HepG2 (cell line): ENCODE data around the gene IWS1. TPM values are rescaled to one million over a fixed set of nuclear protein-coding genes. Genes with fewer than 3 reads are reported as not detected.
A peak's percentile ranks its signal among the peaks of the same experiment; 100 is the strongest.

ENCODE experiments used
- ATAC-seq: fragments of 200-7000 bp; cut with Tn5 transposase; 3 replicates; pipeline ENCODE4 v1.9.1; 2020; ENCODE audit warnings: mild to moderate bottlenecking, moderate library complexity
- BruUV-seq: library from RNA; stranded (reverse); fragments of 400-500 nt; replicated peaks from 2 replicates; lab custom pipeline; 2021; lab: Mats Ljungman, UMichigan
- CTCF ChIA-PET: fragments of 300-600 bp; formaldehyde crosslinking; extraction: SDS; loops from one replicate; lab custom pipeline; 2021; ENCODE audit warnings: low total read pairs, inconsistent platforms, low intra/inter-chr PET ratio; lab: Yijun Ruan, JAX
- POLR2A ChIA-PET: fragments of 350-600 bp; sonication (Branson Sonifier 250); formaldehyde crosslinking; loops from one replicate; lab custom pipeline; 2020; ENCODE audit warnings: antibody characterized with exemption, inconsistent platforms; lab: Yijun Ruan, JAX
- DNase-seq: peaks from one replicate; pipeline ENCODE4 v3.0.0-alpha.2; 2015; ENCODE audit warnings: low spot score
- FAIRE-seq: peaks from 3 replicates; lab custom pipeline; 2011; peaks lifted over from hg19 to GRCh38; lab: Jason Lieb, UNC
- H2AFZ ChIP-seq: one replicate; pipeline ENCODE4 v1.6.1; 2011; ENCODE audit warnings: low read length, inconsistent platforms
- H3K27ac ChIP-seq: fragments of 300-600 bp; 3 replicates; pipeline ENCODE4 v1.8.0; 2011; ENCODE audit warnings: mixed run types, mild to moderate bottlenecking, mixed read lengths, low read length, inconsistent platforms; ENCODE audit not compliant: insufficient read depth; ENCODE audit errors: extremely low read length
- H3K27me3 ChIP-seq, 2 experiments: fragments of 200-600 bp in 1 of 2; 2 replicates in 1 of 2; 3 replicates in 1 of 2; pipeline versions ENCODE4 v1.6.0 to v1.8.0; 2011; ENCODE audit warnings: low read length in 2 of 2, mild to moderate bottlenecking in 2 of 2, moderate library complexity in 2 of 2, inconsistent platforms in 1 of 2; ENCODE audit not compliant: insufficient read depth in 2 of 2, control insufficient read depth in 1 of 2
- H3K36me3 ChIP-seq, 2 experiments: fragments of 200-600 bp in 1 of 2; replicated peaks in 1 of 2; 2 replicates in 1 of 2; 3 replicates in 1 of 2; pipeline versions ENCODE4 v1.5.1 to v1.8.0; 2011; ENCODE audit warnings: low read length in 2 of 2, inconsistent platforms in 1 of 2; ENCODE audit not compliant: insufficient read depth in 2 of 2, control insufficient read depth in 1 of 2
- H3K4me1 ChIP-seq: 2 replicates; pipeline ENCODE4 v1.5.1; 2012; ENCODE audit warnings: low read length, inconsistent platforms; ENCODE audit not compliant: insufficient read depth
- H3K4me2 ChIP-seq: 2 replicates; pipeline ENCODE4 v1.6.0; 2011; ENCODE audit warnings: low read depth, low read length, inconsistent platforms
- H3K4me3 ChIP-seq, 3 experiments: fragments of 200-600 bp in 1 of 3; sonication (generic), shearing (Covaris generic) in 1 of 3; replicated peaks in 1 of 3; 2 replicates each; pipeline ENCODE4 v1.5.1; 2011 to 2016; ENCODE audit warnings: low read length in 3 of 3, inconsistent platforms in 2 of 3, low read depth in 2 of 3, mild to moderate bottlenecking in 2 of 3, control low read depth in 1 of 3, mixed read lengths in 1 of 3; ENCODE audit not compliant: insufficient read depth in 1 of 3
- H3K79me2 ChIP-seq: one replicate; pipeline ENCODE4 v1.6.1; 2011; ENCODE audit warnings: low read length, inconsistent platforms; ENCODE audit not compliant: insufficient read depth
- H3K9ac ChIP-seq: 2 replicates; pipeline ENCODE4 v1.6.0; 2011; ENCODE audit warnings: mild to moderate bottlenecking, low read depth, low read length, inconsistent platforms; ENCODE audit not compliant: insufficient read depth
- H3K9me3 ChIP-seq: 2 replicates; pipeline ENCODE4 v1.5.1; 2012; ENCODE audit warnings: mild to moderate bottlenecking, low read length
- H4K20me1 ChIP-seq: 2 replicates; pipeline ENCODE4 v1.6.0; 2011; ENCODE audit warnings: inconsistent platforms, mild to moderate bottlenecking, low read length, moderate library complexity; ENCODE audit not compliant: insufficient read depth
- AKAP8 ChIP-seq: sonication (generic); formaldehyde crosslinking; IDR thresholded peaks from 2 replicates; pipeline ENCODE4 v1.5.1; 2020; ENCODE audit warnings: mild to moderate bottlenecking, missing genetic modification reagents
- CBFB ChIP-seq: sonication (generic); formaldehyde crosslinking; IDR thresholded peaks from 2 replicates; pipeline ENCODE4 v1.4.0; 2020; ENCODE audit warnings: missing genetic modification reagents
- DNMT3B ChIP-seq: conservative IDR thresholded peaks from 2 replicates; pipeline ENCODE4 v1.6.1; 2016; ENCODE audit warnings: missing biosample characterization, control low read depth
- IRF9 ChIP-seq: sonication (generic); formaldehyde crosslinking; IDR thresholded peaks from 2 replicates; pipeline ENCODE4 v1.8.0; 2022; ENCODE audit warnings: missing genetic modification reagents, mild to moderate bottlenecking, borderline replicate concordance
- KDM1A ChIP-seq: IDR thresholded peaks from 2 replicates; pipeline ENCODE4 v1.6.1; 2016; ENCODE audit warnings: missing compliant biosample characterization
- NCOA2 ChIP-seq: sonication (generic); formaldehyde crosslinking; IDR thresholded peaks from 2 replicates; pipeline ENCODE4 v1.8.0; 2022; ENCODE audit warnings: inconsistent platforms
- PPARG ChIP-seq: conservative IDR thresholded peaks from 2 replicates; pipeline ENCODE4 v1.6.1; 2016; ENCODE audit warnings: missing biosample characterization, missing genetic modification reagents
- REL ChIP-seq: sonication (generic); formaldehyde crosslinking; conservative IDR thresholded peaks from 2 replicates; pipeline ENCODE4 v1.8.0; 2022; ENCODE audit warnings: mild to moderate bottlenecking, missing genetic modification reagents, moderate library complexity
- SMARCC2 ChIP-seq: fragments of 450-650 bp; IDR thresholded peaks from 2 replicates; pipeline ENCODE4 v1.6.1; 2017; ENCODE audit warnings: antibody characterized with exemption, mild to moderate bottlenecking
- SOX6 ChIP-seq, 2 experiments: fragments of 450-650 bp in 1 of 2; sonication (generic) in 1 of 2; formaldehyde crosslinking in 1 of 2; IDR thresholded peaks; 2 replicates each; pipeline versions ENCODE4 v1.4.0 to v1.6.1; 2017 to 2020; ENCODE audit warnings: antibody characterized with exemption in 1 of 2, mild to moderate bottlenecking in 1 of 2, missing genetic modification reagents in 1 of 2
- TARDBP ChIP-seq: sonication (generic); formaldehyde crosslinking; IDR thresholded peaks from 2 replicates; pipeline ENCODE4 v1.8.0; 2022; ENCODE audit warnings: mild to moderate bottlenecking, missing genetic modification reagents
- ZC3H13 ChIP-seq: sonication (generic); formaldehyde crosslinking; IDR thresholded peaks from 2 replicates; pipeline ENCODE4 v1.8.1; 2023; ENCODE audit warnings: mild to moderate bottlenecking, missing genetic modification reagents, moderate library complexity
- ZIK1 ChIP-seq: sonication (generic); formaldehyde crosslinking; IDR thresholded peaks from 2 replicates; pipeline ENCODE4 v1.5.0; 2020; ENCODE audit warnings: mild to moderate bottlenecking, low read depth, missing genetic modification reagents, borderline replicate concordance
- ZNF317 ChIP-seq: sonication (generic); formaldehyde crosslinking; IDR thresholded peaks from 2 replicates; pipeline ENCODE4 v1.5.0; 2020; ENCODE audit warnings: mild to moderate bottlenecking, missing genetic modification reagents
- ZNF331 ChIP-seq: sonication (generic); formaldehyde crosslinking; IDR thresholded peaks from 2 replicates; pipeline ENCODE4 v1.4.0; 2020; ENCODE audit warnings: missing genetic modification reagents
- ZNF33A ChIP-seq: sonication (generic); formaldehyde crosslinking; IDR thresholded peaks from 2 replicates; pipeline ENCODE4 v1.5.1; 2020; ENCODE audit warnings: missing genetic modification reagents, mild to moderate bottlenecking, moderate library complexity, borderline replicate concordance
- ZNF562 ChIP-seq: sonication (generic); formaldehyde crosslinking; IDR thresholded peaks from 2 replicates; pipeline ENCODE4 v1.8.0; 2022; ENCODE audit warnings: missing genetic modification reagents, borderline replicate concordance
- ZNF580 ChIP-seq: IDR thresholded peaks from 2 replicates; pipeline ENCODE4 v1.6.1; 2016; ENCODE audit warnings: low read depth, borderline replicate concordance
- WGBS: methylation state at CpG from one replicate; pipeline ENCODE4 v1.1.6; 2017; ENCODE audit warnings: low lambda C conversion rate; 5-methylcytosine and 5-hydroxymethylcytosine counted together
- in situ Hi-C: cut with HindIII; loops from 2 replicates; pipeline ENCODE4 v1.10.0; 2017; ENCODE audit warnings: low pct_unique_long_range_greater_than_20kb; ENCODE audit not compliant: extremely low pct_ligation_motif_present
- intact Hi-C: fragments of 100-400 bp; cut with micrococcal nuclease; formaldehyde crosslinking; loops from one replicate; pipeline ENCODE4 v1.10.0; 2022; ENCODE audit not compliant: unreplicated experiment
- polyA plus RNA-seq, 8 experiments: library from polyadenylated mRNA; depleted of rRNA in 3 of 8; stranded (reverse) in 7 of 8; unstranded in 1 of 8; fragments of >200 nt; fragmentation: Illumina TruSeq in 4 of 8; extraction: Trizol in 4 of 8; gene quantifications; 2 replicates each; pipeline versions ENCODE4 v1.2.1 to v1.2.3, GENCODE V29; 2011 to 2016; ENCODE audit warnings: low read depth in 4 of 8, missing spikeins in 1 of 8, mixed read lengths in 1 of 8; ENCODE audit not compliant: insufficient read depth in 1 of 8
- total RNA-seq, 5 experiments: library from RNA; depleted of rRNA; stranded (reverse); fragments of >200 nt; fragmentation: Illumina TruSeq; extraction: Trizol; gene quantifications; 2 replicates each; pipeline ENCODE4 v1.2.3, GENCODE V29; 2016; ENCODE audit warnings: low read depth in 1 of 5
- TF ChIP-seq, protein P1 (sequence below): sonication (generic); formaldehyde crosslinking; IDR thresholded peaks from 2 replicates; pipeline ENCODE4 v1.8.1; 2023; ENCODE audit warnings: mild to moderate bottlenecking, missing genetic modification reagents
- TF ChIP-seq, protein P2 (sequence below): conservative IDR thresholded peaks from 2 replicates; pipeline ENCODE4 v1.6.1; 2018; ENCODE audit warnings: missing genetic modification reagents
- TF ChIP-seq, protein P3 (sequence below): sonication (generic); formaldehyde crosslinking; IDR thresholded peaks from 2 replicates; pipeline ENCODE4 v1.8.1; 2022; ENCODE audit warnings: mild to moderate bottlenecking, missing genetic modification reagents

Gene IWS1
- total and polyA plus RNA-seq, 2 of the 13 experiments (the other 11 are each of a cell fraction or from before 2014, with no cell fraction given): 28.9 to 62.3 TPM

GRCh38 chr2:127525691-127526131 is 578 bp downstream of the IWS1 start:
- in situ Hi-C loops (no loop called here), intact Hi-C loops (loop anchor here (2.0 kb wide), 1 partner anchor 15 kb away; no protein-coding TSS in a partner anchor)
- peak overlapping the region; percentile 96 for H3K4me2 ChIP-seq
- BruUV-seq: TSS peak; percentile 64
- peak overlapping the region; percentile 95 for H3K9ac ChIP-seq
- H3K27ac ChIP-seq: peak overlapping the region; percentile 91
- H3K79me2 ChIP-seq: peaks cover 50% of the 10 kb centered on the region
- 1% methylated on average over 19 of the region's 19 CpGs for WGBS
- H3K27me3 ChIP-seq: no peaks in the 10 kb centered on the region; a peak in 1 of 5 replicates
- peaks cover 2 to 32% of the 10 kb centered on the region in 2 experiments for H3K36me3 ChIP-seq
- peak overlapping the region; percentile 91 to 93 (median 92) for H3K4me3 ChIP-seq
- POLR2A ChIA-PET: interaction anchor here (1.0 to 2.3 kb wide), 13 partner anchors 9 to 529 kb away, joined by 3 to 41 read pairs (median 6); partner anchors contain the start of genes ERCC3, MYO7B and SFT2D3
- peaks cover 36% of the 10 kb centered on the region for H3K4me1 ChIP-seq
- no peak overlapping the region for H2AFZ ChIP-seq
- ATAC-seq (peak; percentile 33), DNase-seq (peak; percentile 32), FAIRE-seq (no peak)
- H3K9me3 ChIP-seq: peaks cover 5% of the 10 kb centered on the region
- no peaks in the 10 kb centered on the region for H4K20me1 ChIP-seq
- CTCF ChIA-PET: no interaction called here
- TF ChIP-seq, protein P1, sequence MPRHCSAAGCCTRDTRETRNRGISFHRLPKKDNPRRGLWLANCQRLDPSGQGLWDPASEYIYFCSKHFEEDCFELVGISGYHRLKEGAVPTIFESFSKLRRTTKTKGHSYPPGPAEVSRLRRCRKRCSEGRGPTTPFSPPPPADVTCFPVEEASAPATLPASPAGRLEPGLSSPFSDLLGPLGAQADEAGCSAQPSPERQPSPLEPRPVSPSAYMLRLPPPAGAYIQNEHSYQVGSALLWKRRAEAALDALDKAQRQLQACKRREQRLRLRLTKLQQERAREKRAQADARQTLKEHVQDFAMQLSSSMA (CRISPR knock-in tag): 0 out of 2 replicates have a peak, but pooled peaks have one; percentile 17
- TF ChIP-seq TARDBP: no peak
- no peak for TF ChIP-seq NCOA2 (CRISPR knock-in tag)
- TF ChIP-seq, protein P2, sequence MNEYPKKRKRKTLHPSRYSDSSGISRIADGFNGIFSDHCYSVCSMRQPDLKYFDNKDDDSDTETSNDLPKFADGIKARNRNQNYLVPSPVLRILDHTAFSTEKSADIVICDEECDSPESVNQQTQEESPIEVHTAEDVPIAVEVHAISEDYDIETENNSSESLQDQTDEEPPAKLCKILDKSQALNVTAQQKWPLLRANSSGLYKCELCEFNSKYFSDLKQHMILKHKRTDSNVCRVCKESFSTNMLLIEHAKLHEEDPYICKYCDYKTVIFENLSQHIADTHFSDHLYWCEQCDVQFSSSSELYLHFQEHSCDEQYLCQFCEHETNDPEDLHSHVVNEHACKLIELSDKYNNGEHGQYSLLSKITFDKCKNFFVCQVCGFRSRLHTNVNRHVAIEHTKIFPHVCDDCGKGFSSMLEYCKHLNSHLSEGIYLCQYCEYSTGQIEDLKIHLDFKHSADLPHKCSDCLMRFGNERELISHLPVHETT (CRISPR knock-in tag): 0 out of 2 replicates have a peak, but pooled peaks have one; percentile 11
- TF ChIP-seq ZNF562: no peak
- TF ChIP-seq ZNF580 (CRISPR knock-in tag): 0 out of 2 replicates have a peak, but pooled peaks have one; percentile 15
- no peak for TF ChIP-seq CBFB (CRISPR knock-in tag)
- TF ChIP-seq ZNF317: peak; percentile 51; the same call in 1 of the 2 replicates
- no peak for TF ChIP-seq SMARCC2
- no peak for TF ChIP-seq ZIK1
- TF ChIP-seq, protein P3, sequence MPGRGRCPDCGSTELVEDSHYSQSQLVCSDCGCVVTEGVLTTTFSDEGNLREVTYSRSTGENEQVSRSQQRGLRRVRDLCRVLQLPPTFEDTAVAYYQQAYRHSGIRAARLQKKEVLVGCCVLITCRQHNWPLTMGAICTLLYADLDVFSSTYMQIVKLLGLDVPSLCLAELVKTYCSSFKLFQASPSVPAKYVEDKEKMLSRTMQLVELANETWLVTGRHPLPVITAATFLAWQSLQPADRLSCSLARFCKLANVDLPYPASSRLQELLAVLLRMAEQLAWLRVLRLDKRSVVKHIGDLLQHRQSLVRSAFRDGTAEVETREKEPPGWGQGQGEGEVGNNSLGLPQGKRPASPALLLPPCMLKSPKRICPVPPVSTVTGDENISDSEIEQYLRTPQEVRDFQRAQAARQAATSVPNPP (CRISPR knock-in tag): 0 out of 2 replicates have a peak, but pooled peaks have one; percentile 10
- peak; percentile 44; the same call in 1 of the 2 replicates for TF ChIP-seq DNMT3B (CRISPR knock-in tag)
- no peak for TF ChIP-seq PPARG (CRISPR knock-in tag)
- TF ChIP-seq ZC3H13: no peak
- TF ChIP-seq ZNF331 (CRISPR knock-in tag): no peak
- no peak for TF ChIP-seq SOX6 (IDR thresholded peaks at IDR 0.05)
- TF ChIP-seq SOX6 (CRISPR knock-in tag; IDR thresholded peaks at IDR 0.05): 0 out of 2 replicates have a peak, but pooled peaks have one; percentile 14
- 0 out of 2 replicates have a peak, but pooled peaks have one; percentile 10 for TF ChIP-seq IRF9
- 0 out of 2 replicates have a peak, but pooled peaks have one; percentile 43 for TF ChIP-seq REL (CRISPR knock-in tag)
- 0 out of 2 replicates have a peak, but pooled peaks have one; percentile 25 for TF ChIP-seq ZNF33A (CRISPR knock-in tag)
- TF ChIP-seq KDM1A (CRISPR knock-in tag): no peak
- TF ChIP-seq AKAP8 (CRISPR knock-in tag): 0 out of 2 replicates have a peak, but pooled peaks have one; percentile 17
